Breast epithelium (tissue), 3 donors: ENCODE measurements around the gene ROS1.

ENCODE experiments used
- CTCF ChIP-seq, 3 donors: fragments of 450-650 bp; IDR thresholded peaks; one replicate each; pipeline ENCODE4 v1.5.1; 2016 to 2017; ENCODE audit warnings: antibody characterized with exemption in 3 of 3, mild to moderate bottlenecking in 3 of 3, moderate library complexity in 3 of 3
- POLR2A ChIP-seq: fragments of 450-650 bp; IDR thresholded peaks from one replicate; pipeline ENCODE4 v1.6.1; 2016; ENCODE audit warnings: antibody characterized with exemption, mild to moderate bottlenecking, moderate library complexity
- POLR2AphosphoS5 ChIP-seq, 3 donors: sonication (generic); formaldehyde crosslinking; IDR thresholded peaks; one replicate each; pipeline ENCODE4 v1.6.1; 2017; ENCODE audit warnings: antibody characterized with exemption in 3 of 3

- no peak for TF ChIP-seq CTCF (IDR thresholded peaks at IDR 0.05)
- TF ChIP-seq POLR2AphosphoS5 (IDR thresholded peaks at IDR 0.05) = no peak
- TF ChIP-seq POLR2A = no peak
Measured at GRCh38 chr6:117344444-117345291, 81.1 kb downstream of the ROS1 start.
